ENCODE results near the gene C21orf91.
A peak's percentile ranks its signal among the peaks of the same experiment; 100 is the strongest.

C21orf91 gene

DNA sequence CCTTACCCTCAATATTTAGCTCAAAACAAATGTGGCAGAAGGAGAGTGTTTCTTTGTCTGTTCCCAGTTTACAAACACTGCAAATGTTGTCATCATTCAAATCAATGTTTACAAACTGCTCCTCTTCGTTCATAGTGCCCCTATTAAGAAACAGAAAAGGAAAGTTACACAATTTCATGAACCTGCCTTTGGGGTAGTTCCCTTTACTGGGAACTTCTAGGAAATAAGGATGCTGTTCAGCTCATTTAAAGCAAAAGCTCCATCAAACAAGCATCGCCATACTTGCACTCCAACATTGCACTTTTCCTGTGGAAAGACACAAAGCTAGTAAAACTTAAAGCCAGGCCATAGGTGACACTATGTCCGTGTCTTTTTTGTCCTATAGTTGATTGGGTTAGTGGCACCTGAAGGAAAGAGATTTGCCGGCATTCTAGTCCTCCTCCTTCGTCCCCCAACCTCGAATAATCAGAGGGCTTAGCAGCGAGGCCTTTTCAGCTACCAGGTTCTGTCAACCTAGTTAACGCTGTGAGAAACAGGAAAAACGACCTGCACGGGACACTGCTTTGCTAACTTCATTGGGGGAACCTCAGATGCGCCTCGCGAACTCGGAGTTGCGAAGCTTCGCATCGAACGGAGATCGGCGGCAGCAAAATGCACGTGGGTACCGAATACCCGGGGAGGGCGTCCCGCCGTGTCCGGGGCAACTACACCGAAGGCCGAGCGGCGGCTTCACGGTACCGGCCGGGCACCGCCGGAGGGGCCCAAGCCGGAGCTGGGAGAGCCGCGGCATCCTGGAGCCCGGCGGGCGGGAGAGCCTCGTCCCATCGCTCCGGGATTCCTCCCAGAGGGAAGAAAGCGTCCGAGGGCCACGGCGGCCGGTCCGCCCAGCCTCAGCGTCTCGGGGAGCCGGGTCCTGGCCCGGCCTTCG, 706 bp downstream of the C21orf91 start:
- peak overlapping the region; percentile 92 for H3K4me3 Mint-ChIP-seq
- ATAC-seq (ENCODE audit: low read depth) = peak; percentile 25
- H3K27me3 Mint-ChIP-seq = no peaks in the 10 kb centered on the region
- H3K27ac Mint-ChIP-seq = peak overlapping the region; percentile 89
- H3K9me3 Mint-ChIP-seq = no peaks in the 10 kb centered on the region
- peaks cover 16% of the 10 kb centered on the region for H3K4me1 Mint-ChIP-seq
- peak; percentile 40 to 55 for DNase-seq (ENCODE audit: low spot score in 2 of 2)
- H3K36me3 Mint-ChIP-seq = peaks cover 8% of the 10 kb centered on the region

DNA sequence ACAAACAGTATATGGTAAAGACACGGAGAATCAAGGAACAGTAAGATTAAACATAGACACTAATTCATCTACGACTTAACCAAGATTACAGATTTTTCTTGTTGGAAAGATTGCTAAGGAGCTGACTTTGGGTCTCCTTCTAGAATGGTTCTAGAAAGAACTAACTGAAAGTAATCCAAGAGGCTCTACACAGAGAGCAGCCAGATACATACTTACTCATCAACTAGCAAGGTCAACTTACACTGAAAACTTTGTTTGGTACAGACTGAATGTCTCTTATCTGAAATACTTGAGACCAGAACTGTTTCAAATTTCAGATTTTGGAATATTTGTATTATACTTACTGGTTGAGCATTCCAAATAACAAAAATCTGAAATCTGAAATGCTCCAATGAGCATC, 5.8 kb downstream of the C21orf91 start:
- H3K36me3 Mint-ChIP-seq = peaks cover 36% of the 10 kb centered on the region

DNA sequence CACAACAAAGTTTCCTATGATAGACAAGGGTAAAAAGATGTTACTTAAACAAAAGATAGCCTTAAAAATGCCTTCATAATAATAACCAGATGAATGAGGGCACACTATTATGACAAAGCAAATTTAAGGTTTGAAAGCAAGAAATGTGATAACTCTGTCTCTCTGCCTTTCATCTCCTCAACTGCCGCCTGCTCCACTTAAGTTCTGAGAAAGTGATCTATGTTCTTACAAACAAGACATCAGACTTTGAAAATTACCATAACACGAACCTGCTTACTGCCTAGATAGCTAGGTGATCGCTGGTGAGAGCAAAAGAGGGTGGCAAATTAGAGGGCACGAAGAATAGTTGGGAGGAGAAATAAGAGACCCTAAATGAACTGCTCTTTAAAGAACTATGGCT, 13.2 kb downstream of the C21orf91 start:
- no peaks in the 10 kb centered on the region for H3K27me3 Mint-ChIP-seq
- peaks cover 53% of the 10 kb centered on the region for H3K36me3 Mint-ChIP-seq
- no peak overlapping the region for H3K4me3 Mint-ChIP-seq
- DNase-seq (ENCODE audit: low spot score in 2 of 2) (no peak), ATAC-seq (ENCODE audit: low read depth) (no peak)
- H3K27ac Mint-ChIP-seq = no peak overlapping the region
- peaks cover 19% of the 10 kb centered on the region for H3K4me1 Mint-ChIP-seq
- peaks cover 11% of the 10 kb centered on the region for H3K9me3 Mint-ChIP-seq

More for the DNA sequence above, 5.8 kb downstream of the C21orf91 start:
- ATAC-seq (ENCODE audit: low read depth) (no peak), DNase-seq (ENCODE audit: low spot score in 2 of 2) (no peak)
- no peaks in the 10 kb centered on the region for H3K27me3 Mint-ChIP-seq
- H3K9me3 Mint-ChIP-seq = peaks cover 5% of the 10 kb centered on the region
- peaks cover 14% of the 10 kb centered on the region for H3K4me1 Mint-ChIP-seq
- no peak overlapping the region for H3K4me3 Mint-ChIP-seq
- no peak overlapping the region for H3K27ac Mint-ChIP-seq

DNA sequence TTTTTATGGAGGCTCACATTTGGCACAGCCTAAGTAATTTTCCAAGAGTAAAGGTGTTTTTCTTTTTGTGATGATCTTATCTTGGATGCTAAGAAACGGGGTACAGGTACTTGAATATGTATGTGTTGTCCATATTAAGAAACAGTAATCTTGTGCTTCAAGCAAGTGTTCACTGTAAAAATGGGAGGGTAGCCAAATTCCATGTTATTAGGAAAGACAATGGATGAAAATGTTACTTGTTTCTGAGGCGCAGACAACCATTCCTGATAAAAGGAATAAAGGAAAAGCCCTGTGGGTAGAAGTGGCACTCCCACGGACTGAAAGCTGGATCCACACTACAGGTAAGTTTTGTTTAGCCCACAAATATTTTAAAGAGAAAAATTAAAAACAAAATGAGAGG, 15.6 kb downstream of the C21orf91 start:
- DNase-seq (ENCODE audit: low spot score in 2 of 2) (no peak), ATAC-seq (ENCODE audit: low read depth) (no peak)
- H3K27ac Mint-ChIP-seq = peak overlapping the region; percentile 31
- no peak overlapping the region for H3K4me3 Mint-ChIP-seq
- H3K9me3 Mint-ChIP-seq = peaks cover 7% of the 10 kb centered on the region
- peaks cover 41% of the 10 kb centered on the region for H3K36me3 Mint-ChIP-seq
- no peaks in the 10 kb centered on the region for H3K27me3 Mint-ChIP-seq
- H3K4me1 Mint-ChIP-seq = peaks cover 23% of the 10 kb centered on the region

DNA sequence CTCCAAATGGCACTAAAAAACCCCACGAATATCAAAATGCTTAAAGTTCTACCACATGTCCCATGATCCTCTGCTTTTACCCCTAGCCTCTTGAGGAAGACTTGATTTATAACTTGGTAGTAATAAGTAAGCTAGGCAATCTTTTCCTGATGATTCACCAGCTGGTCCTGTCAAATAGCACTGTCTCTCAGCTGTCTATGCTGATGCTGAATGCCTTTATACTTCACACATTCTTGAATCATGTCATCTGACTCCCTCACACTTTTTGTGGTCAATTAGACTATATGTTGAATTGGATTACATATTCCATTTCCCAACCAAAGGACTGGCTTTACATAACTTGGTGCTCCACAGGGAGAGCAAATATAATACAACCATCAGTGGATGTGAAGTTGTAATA, 16.6 kb downstream of the C21orf91 start:
- Mint-ChIP-seq H3K9me3 (peaks cover 6% of the 10 kb centered on the region), H3K27me3 (no peaks in the 10 kb centered on the region), H3K36me3 (peaks cover 32% of the 10 kb centered on the region), H3K4me3 (no peak overlapping the region), H3K4me1 (peaks cover 23% of the 10 kb centered on the region), H3K27ac (peak overlapping the region; percentile 7)
- ATAC-seq (ENCODE audit: low read depth) (no peak), DNase-seq (ENCODE audit: low spot score in 2 of 2) (no peak)

DNA sequence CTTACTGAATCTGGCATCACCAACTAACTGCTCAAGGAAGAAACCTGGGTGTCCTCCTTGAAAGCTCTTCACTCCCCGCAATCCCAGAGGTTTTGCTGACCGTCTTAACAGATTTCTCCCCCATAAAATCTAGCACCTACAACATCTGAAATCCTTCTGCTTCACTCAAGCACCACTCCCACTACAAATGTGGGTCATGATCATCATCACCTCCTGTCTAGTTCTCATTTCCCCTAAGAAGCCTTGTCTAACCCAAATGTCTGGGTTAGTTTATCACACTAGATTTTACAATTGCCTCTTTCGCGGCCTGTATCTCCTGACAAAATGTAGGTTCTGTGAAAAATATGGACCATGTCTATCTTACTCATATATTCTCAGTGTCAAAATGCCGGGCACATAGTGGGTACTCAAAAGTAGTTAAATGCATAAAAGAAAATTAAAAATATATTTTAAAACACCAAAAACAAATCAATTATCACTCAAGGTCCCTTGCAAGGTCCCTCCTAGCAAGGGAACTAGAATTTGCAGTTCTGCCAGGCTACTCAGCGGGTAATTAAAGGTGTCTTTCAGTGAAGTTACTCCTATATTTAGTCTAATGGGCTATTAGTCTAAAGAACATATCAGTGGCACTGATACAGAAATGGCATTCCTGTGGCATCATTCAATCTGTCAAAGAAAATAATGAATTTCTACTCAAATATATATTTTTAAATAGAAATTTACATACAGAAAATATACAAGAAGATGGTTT, 19.6 kb downstream of the C21orf91 start:
- peaks cover 25% of the 10 kb centered on the region for H3K4me1 Mint-ChIP-seq
- no peak overlapping the region for H3K4me3 Mint-ChIP-seq
- no peak for ATAC-seq (ENCODE audit: low read depth)
- peak overlapping the region; percentile 5 for H3K27ac Mint-ChIP-seq
- DNase-seq (ENCODE audit: low spot score in 2 of 2) = no peak
- no peaks in the 10 kb centered on the region for H3K9me3 Mint-ChIP-seq
- H3K36me3 Mint-ChIP-seq = peaks cover 16% of the 10 kb centered on the region
- H3K27me3 Mint-ChIP-seq = no peaks in the 10 kb centered on the region

DNA sequence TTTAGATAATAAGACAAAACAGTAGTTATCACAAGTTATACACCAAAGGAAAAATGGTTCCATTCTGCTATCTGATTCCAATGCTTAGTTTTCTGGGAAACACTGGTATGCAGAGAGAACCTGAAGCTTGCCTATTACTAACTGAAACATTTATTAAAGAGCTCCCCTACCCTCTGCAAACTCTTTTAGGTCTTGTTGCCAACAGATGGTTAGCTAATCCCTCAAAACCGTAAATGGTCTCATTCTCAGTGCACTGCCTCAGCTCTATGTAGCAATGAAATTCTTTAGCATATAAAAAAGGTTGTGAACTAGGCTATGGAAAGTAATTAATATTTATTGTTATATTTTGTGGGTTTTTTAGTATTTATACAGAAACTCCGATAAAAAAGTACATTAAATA, 20.4 kb downstream of the C21orf91 start:
- no peaks in the 10 kb centered on the region for H3K27me3 Mint-ChIP-seq
- peaks cover 17% of the 10 kb centered on the region for H3K4me1 Mint-ChIP-seq
- ATAC-seq (ENCODE audit: low read depth) (no peak), DNase-seq (ENCODE audit: low spot score in 2 of 2) (no peak)
- H3K9me3 Mint-ChIP-seq = no peaks in the 10 kb centered on the region
- H3K36me3 Mint-ChIP-seq = peaks cover 16% of the 10 kb centered on the region
- H3K27ac Mint-ChIP-seq = no peak overlapping the region
- no peak overlapping the region for H3K4me3 Mint-ChIP-seq

DNA sequence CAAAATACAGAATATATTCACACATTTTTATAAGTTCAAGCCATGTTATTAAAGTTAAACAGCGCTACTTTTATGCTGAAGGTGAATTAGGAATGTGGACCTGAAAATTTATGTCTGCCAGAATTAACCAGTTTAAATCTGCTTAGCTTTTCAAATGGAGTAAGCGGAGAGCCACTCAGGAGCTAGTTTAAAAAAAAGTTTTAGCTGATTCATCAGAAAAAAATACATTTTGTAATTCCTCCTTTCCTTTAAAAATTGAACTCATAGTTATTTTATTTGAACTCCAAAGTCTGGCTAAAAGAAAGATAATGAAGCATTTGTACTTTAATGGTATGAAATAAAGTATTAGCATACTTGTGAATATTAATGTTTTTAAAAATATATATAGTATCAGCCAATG, 21.2 kb downstream of the C21orf91 start:
- ATAC-seq (ENCODE audit: low read depth) = no peak

DNA sequence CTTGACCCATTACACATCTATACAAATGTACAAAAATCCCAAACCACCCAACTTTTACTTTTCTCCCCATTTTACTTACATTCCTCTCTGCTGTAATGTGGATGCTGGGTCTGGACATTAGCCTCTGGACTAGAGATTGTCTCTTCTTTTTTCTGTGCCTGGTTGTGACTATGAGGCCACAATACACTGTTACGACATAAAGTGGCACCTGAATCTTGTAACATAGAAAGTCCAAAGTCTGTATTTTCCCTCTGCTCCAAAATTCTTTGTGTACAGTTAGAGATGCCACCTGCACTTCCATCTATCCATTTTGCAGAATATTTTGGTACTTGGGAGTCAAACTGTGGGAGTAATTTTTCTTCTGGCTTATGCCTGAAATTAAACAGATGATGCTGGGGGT, 22.7 kb downstream of the C21orf91 start:
- DNase-seq (ENCODE audit: low spot score in 2 of 2) = no peak
- Mint-ChIP-seq H3K9me3 (no peaks in the 10 kb centered on the region), H3K27ac (peak overlapping the region; percentile 72), H3K36me3 (peaks cover 7% of the 10 kb centered on the region), H3K27me3 (no peaks in the 10 kb centered on the region), H3K4me1 (peaks cover 11% of the 10 kb centered on the region), H3K4me3 (no peak overlapping the region)
- ATAC-seq (ENCODE audit: low read depth) = no peak

More for the DNA sequence above, 21.2 kb downstream of the C21orf91 start:
- no peak overlapping the region for H3K4me3 Mint-ChIP-seq
- H3K27ac Mint-ChIP-seq = no peak overlapping the region
- peaks cover 15% of the 10 kb centered on the region for H3K4me1 Mint-ChIP-seq
- H3K9me3 Mint-ChIP-seq = no peaks in the 10 kb centered on the region
- DNase-seq (ENCODE audit: low spot score in 2 of 2) = no peak
- H3K36me3 Mint-ChIP-seq = peaks cover 14% of the 10 kb centered on the region
- H3K27me3 Mint-ChIP-seq = no peaks in the 10 kb centered on the region

DNA sequence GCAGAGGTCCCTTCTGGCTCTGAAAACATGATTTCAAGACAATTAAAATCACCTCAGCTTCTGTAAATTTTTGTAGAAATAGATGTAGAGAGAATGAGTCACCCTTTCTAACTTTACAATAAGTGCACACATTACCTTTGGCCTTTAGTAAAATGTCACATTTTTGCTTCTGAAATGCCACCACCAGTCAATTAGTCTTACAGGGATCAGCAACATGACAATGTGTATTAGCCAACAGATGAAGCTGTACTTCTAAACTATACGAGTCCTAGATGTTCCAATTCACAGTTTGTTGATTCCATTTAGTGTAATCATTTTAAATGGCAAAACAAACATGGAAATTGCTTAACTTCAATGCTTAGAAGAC, 23.1 kb downstream of the C21orf91 start:
- Mint-ChIP-seq H3K27me3 (no peaks in the 10 kb centered on the region), H3K4me3 (no peak overlapping the region), H3K36me3 (peaks cover 8% of the 10 kb centered on the region), H3K27ac (peak overlapping the region; percentile 72), H3K9me3 (no peaks in the 10 kb centered on the region), H3K4me1 (peaks cover 11% of the 10 kb centered on the region)
- ATAC-seq (ENCODE audit: low read depth) = no peak
- no peak for DNase-seq (ENCODE audit: low spot score in 2 of 2)

DNA sequence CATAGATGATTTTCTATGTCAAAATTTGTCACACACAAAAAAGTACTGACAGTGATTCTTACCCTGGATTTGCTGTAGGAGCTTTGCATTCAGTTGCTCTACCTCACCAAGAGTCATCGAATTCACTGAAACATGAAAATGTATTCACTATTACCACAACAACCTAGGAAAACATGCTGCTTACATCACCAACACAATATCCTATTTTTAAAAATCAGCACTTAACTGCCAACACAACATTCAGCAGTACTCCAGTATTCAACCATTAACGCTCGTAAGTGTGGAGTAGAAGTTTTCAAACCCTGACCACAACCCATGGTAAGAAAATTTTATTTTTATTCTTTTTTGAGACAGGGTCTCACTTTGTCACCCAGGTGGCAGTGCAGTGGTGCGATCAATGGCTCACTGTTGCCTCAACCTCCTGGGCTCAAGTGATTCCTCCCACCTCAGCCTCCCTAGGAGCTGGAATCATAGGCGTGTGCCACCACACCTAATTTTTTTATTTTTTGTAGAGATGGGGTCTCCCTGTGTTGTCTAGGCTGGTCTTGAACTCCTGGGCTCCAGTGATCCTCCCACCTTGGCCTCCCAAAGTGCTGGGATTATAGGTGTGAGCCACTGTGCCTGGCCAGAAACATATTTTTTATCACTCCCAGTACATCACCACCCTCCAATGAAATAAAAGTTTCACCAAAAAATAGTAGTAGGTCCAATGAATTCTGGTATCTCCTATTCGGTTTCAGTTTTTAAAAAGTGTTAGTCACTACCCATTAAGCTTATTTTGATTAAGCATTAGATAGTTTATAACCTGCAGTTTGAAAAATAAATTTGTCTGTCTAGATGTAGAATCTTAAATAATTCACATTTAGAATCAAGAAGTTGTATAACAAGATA, 23.8 kb downstream of the C21orf91 start:
- ATAC-seq (ENCODE audit: low read depth) (peak; percentile 50), DNase-seq (ENCODE audit: low spot score in 2 of 2) (no peak)
- Mint-ChIP-seq H3K9me3 (no peaks in the 10 kb centered on the region), H3K27me3 (no peaks in the 10 kb centered on the region), H3K4me3 (peak overlapping the region; percentile 24), H3K36me3 (peaks cover 7% of the 10 kb centered on the region), H3K27ac (peak overlapping the region; percentile 72), H3K4me1 (peaks cover 11% of the 10 kb centered on the region)

DNA sequence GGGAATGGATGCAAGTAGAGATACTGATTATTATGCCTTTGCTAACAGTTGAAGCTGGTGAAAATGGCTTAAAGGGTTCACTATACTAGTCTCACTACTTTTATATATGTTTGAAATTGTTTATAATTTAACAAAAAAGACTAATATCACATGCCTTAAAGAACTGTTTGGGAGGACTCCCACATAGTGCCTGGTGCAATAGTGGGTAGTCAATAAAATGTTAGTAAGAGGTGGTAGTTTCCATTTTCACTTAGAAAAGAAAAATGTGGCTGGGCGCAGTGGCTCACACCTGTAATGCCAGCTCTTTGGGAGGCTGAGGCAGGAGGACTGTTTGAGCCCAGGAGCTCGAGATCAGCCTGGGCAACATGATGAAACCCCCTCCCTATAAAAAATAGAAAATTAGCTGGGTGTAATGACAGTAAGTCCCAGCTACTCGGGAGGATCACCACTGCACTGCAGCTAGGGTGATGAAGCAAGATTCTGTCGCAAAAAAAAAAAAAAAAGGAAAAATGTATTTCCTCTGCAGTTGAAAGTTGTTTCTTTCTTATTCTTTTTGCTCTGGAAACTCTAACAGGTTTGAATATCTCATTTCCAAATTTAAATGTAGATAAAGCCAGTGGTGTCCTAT, 24.5 kb downstream of the C21orf91 start:
- Mint-ChIP-seq H3K4me3 (peak overlapping the region; percentile 11), H3K36me3 (peaks cover 7% of the 10 kb centered on the region), H3K9me3 (no peaks in the 10 kb centered on the region), H3K27ac (peak overlapping the region; percentile 72), H3K4me1 (peaks cover 13% of the 10 kb centered on the region), H3K27me3 (no peaks in the 10 kb centered on the region)
- DNase-seq (ENCODE audit: low spot score in 2 of 2) (no peak), ATAC-seq (ENCODE audit: low read depth) (no peak)

Measured in memory B cell (primary cell).